ENCODE measurements around the gene TTC34. TPM values are rescaled to one million over a fixed set of nuclear protein-coding genes. Genes with fewer than 3 reads are reported as not detected.

The TTC34 gene
- total and polyA plus RNA-seq, 9 of the 15 experiments (the other 6 are each of a cell fraction or from before 2014, with no cell fraction given) = 0.03 to 0.38 (median 0.05) TPM; not detected in 2

- TF ChIP-seq NCOA2 (IDR thresholded peaks at IDR 0.05; ENCODE audit: partially characterized antibody in 2 of 2) = no peak
- TF ChIP-seq NELFE (IDR thresholded peaks at IDR 0.05; ENCODE audit: insufficient read depth, insufficient read length) = no peak
- no peak for TF ChIP-seq PURB (CRISPR knock-in tag; IDR thresholded peaks at IDR 0.05; ENCODE audit: low read depth)
- TF ChIP-seq, protein P1, sequence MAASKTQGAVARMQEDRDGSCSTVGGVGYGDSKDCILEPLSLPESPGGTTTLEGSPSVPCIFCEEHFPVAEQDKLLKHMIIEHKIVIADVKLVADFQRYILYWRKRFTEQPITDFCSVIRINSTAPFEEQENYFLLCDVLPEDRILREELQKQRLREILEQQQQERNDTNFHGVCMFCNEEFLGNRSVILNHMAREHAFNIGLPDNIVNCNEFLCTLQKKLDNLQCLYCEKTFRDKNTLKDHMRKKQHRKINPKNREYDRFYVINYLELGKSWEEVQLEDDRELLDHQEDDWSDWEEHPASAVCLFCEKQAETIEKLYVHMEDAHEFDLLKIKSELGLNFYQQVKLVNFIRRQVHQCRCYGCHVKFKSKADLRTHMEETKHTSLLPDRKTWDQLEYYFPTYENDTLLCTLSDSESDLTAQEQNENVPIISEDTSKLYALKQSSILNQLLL (CRISPR knock-in tag; IDR thresholded peaks at IDR 0.05; ENCODE audit: borderline replicate concordance) = no peak
- no peak for TF ChIP-seq SMARCB1 (IDR thresholded peaks at IDR 0.05; ENCODE audit: insufficient read length, low read depth)
- TF ChIP-seq, protein P2, sequence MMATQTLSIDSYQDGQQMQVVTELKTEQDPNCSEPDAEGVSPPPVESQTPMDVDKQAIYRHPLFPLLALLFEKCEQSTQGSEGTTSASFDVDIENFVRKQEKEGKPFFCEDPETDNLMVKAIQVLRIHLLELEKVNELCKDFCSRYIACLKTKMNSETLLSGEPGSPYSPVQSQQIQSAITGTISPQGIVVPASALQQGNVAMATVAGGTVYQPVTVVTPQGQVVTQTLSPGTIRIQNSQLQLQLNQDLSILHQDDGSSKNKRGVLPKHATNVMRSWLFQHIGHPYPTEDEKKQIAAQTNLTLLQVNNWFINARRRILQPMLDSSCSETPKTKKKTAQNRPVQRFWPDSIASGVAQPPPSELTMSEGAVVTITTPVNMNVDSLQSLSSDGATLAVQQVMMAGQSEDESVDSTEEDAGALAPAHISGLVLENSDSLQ (IDR thresholded peaks at IDR 0.05) = peak; percentile 42; the same call in 1 of the 2 replicates
- TF ChIP-seq ZNF408 (CRISPR knock-in tag; IDR thresholded peaks at IDR 0.05; ENCODE audit: low read depth) = no peak
- TF ChIP-seq DMBX1 (CRISPR knock-in tag; IDR thresholded peaks at IDR 0.05; ENCODE audit: borderline replicate concordance) = no peak
- no peak for TF ChIP-seq ELF1 (tag; IDR thresholded peaks at IDR 0.05)
- no peak for TF ChIP-seq ZNF23 (CRISPR knock-in tag; IDR thresholded peaks at IDR 0.05)
- no peak for TF ChIP-seq ZNF518B (CRISPR knock-in tag; IDR thresholded peaks at IDR 0.05)
- TF ChIP-seq ZNF79 (CRISPR knock-in tag; IDR thresholded peaks at IDR 0.05; ENCODE audit: low read depth) = no peak
- no peak; the same call in 1 of the 2 replicates for TF ChIP-seq CHD2 (IDR thresholded peaks at IDR 0.05; ENCODE audit: low read depth, low read length)
- no peak for TF ChIP-seq ZSCAN32 (CRISPR knock-in tag; IDR thresholded peaks at IDR 0.05)
- no peak for TF ChIP-seq MTF1 (CRISPR knock-in tag; IDR thresholded peaks at IDR 0.05; ENCODE audit: borderline replicate concordance)
- no peak for TF ChIP-seq ZBED1 (IDR thresholded peaks at IDR 0.05)
- no peak for TF ChIP-seq CGGBP1 (CRISPR knock-in tag; IDR thresholded peaks at IDR 0.05)
- TF ChIP-seq ZNF232 (CRISPR knock-in tag; IDR thresholded peaks at IDR 0.05) = no peak
- TF ChIP-seq ZNF764 (CRISPR knock-in tag; IDR thresholded peaks at IDR 0.05; ENCODE audit: low read depth) = no peak
- no peak for TF ChIP-seq ZNF436 (CRISPR knock-in tag; IDR thresholded peaks at IDR 0.05)
- TF ChIP-seq TEAD1 (CRISPR knock-in tag; IDR thresholded peaks at IDR 0.05) = peak in 1 of 2 experiments; percentile 89; a peak in 1 of 4 replicates
- peak; percentile 76 for TF ChIP-seq POLR2A (conservative IDR thresholded peaks at IDR 0.05)
- no peak for TF ChIP-seq MEF2D (tag; conservative IDR thresholded peaks at IDR 0.05; ENCODE audit: low read depth)
- TF ChIP-seq NFE2 (IDR thresholded peaks at IDR 0.05; ENCODE audit: low read depth) = no peak
These were observed 215.1 kb downstream of the TTC34 start, which contains the start of gene PRXL2B (continued) for GRCh38 chr1:2586154-2587070.
